Astrocyte (in vitro differentiated cells and primary cell): ENCODE results near the gene VWA8.

Experiments
- CTCF ChIP-seq: IDR thresholded peaks from 2 replicates; pipeline ENCODE4 v1.5.1; 2011; ENCODE audit warnings: low read depth, mild to moderate bottlenecking, inconsistent platforms, low read length, moderate library complexity; ENCODE audit not compliant: insufficient read depth
- EZH2 ChIP-seq: IDR thresholded peaks from 2 replicates; pipeline ENCODE4 v1.6.1; 2012; ENCODE audit warnings: mild to moderate bottlenecking, low read length, inconsistent platforms; ENCODE audit not compliant: insufficient read depth

DNA sequence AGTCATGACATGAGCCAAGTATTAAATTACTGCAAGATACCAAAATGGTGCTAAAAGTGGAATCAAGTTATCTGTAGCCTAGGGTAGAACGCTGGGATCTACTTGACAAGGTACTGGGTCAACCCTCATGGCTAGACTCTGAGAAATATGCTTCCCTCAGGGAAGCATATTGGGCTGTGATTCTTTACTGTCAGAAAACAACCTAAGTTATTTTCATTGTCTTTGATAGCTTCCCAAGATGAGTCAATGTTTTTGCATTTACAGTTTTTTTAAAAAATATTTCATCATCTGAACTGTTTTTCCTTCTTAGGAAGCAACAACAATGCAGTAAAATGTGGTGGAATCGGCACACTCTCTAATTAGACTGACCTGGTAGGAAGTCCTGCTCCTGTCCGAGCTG, 285.6 kb downstream of the VWA8 start:
- TF ChIP-seq CTCF: no peak
- no peak for TF ChIP-seq EZH2
